Right hindlimb (tissue), 1 donor: Measurements from ENCODE around the gene COL4A3.

ENCODE experiments used
- DNase-seq: peaks from one replicate; pipeline ENCODE4 v3.0.0-alpha.2; 2018

The COL4A3 gene

DNA sequence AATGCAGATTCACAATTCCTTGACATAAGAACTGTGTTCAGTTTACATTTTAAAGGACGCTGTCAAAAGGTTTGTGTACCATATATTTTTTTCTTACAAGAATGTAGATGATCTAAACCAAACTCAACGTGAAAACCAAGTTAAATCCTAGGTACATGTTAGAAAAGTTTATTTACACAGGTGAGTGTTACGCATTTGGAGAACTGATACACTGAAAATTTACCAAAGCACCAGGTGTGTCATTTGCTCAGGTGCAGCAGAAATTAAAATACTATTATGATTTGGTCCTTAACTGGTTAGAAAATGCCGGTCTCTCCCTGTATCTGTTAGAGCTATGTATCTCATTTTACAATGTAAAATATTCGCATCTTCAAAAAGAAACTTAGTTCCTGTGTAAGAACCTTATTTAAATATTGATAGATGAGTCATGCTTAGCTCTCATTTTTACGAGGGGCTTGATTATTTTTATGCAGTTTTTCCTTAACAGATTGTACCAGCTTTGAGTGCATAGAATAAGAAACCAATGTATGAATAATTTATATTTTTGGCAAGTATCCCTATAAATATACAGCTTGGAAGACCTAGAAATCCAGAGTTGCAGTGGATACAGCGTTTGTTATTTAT lies 185.7 kb downstream of the COL4A3 start:
- DNase-seq = no peak

DNA sequence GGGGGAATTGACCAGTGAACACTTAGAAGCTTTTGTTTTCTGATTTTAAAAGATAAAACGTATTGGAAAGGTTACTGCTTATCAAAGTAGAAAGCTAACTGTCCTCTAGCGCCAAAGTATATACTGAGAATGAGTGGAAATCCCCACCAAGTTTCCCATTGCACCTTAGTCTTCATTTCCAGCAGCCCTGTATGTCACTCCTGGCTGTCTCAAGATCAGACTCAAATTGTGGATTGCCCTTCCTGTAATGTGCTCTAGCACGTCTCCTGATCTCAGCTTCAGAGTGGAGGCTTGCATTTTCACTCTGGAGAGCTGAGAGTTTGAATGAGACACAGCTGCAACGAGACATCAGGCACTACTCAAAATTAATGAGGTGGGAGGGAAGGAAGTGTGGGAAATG lies 187.2 kb downstream of the COL4A3 start:
- no peak for DNase-seq

DNA sequence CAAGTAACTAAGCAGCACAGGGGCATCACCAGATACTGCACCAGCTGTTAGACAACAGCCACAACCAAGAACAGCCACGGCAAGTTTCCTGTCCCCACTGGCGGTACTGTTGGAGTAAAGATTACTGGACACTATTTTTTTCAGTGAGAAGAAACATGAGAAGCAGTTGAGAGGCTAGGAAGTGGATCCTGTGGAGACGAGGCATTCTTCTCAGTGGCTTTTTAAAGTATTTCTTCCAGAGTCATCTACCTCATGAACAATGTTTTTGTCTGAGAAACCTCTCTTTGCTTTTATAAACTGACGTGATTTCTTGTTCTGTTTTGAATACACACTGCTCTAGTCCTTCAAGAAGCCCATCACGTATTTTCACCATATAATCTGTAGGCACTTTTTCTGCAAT lies 195.9 kb downstream of the COL4A3 start:
- DNase-seq = no peak

DNA sequence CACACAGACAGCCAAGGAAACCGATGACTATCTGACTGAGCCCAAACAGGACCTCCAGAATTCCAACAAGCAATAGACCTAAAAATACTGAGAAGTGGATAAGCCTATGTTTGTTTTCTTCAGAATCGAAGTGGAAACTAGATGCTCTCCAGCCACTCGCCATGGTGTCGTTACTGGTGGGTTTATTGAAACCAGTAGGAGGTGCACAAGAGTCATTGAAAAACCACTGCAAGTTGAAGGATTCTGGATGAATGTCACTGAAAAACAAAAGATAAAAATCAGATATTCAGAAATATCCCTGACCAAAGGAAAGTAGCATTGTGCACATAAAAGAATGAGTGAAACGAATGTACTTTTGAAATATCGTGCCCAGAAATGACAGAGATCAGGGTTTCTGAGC lies 199.3 kb downstream of the COL4A3 start:
- DNase-seq = no peak
